ENCODE measurements around the gene TRIM63.

The TRIM63 gene

GRCh38 chr1:26031611-26032220, 35.7 kb downstream of the TRIM63 start:
- TF ChIP-seq, protein P1, sequence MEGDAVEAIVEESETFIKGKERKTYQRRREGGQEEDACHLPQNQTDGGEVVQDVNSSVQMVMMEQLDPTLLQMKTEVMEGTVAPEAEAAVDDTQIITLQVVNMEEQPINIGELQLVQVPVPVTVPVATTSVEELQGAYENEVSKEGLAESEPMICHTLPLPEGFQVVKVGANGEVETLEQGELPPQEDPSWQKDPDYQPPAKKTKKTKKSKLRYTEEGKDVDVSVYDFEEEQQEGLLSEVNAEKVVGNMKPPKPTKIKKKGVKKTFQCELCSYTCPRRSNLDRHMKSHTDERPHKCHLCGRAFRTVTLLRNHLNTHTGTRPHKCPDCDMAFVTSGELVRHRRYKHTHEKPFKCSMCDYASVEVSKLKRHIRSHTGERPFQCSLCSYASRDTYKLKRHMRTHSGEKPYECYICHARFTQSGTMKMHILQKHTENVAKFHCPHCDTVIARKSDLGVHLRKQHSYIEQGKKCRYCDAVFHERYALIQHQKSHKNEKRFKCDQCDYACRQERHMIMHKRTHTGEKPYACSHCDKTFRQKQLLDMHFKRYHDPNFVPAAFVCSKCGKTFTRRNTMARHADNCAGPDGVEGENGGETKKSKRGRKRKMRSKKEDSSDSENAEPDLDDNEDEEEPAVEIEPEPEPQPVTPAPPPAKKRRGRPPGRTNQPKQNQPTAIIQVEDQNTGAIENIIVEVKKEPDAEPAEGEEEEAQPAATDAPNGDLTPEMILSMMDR (IDR thresholded peaks at IDR 0.05; ENCODE audit: extremely low read depth, insufficient read depth, missing control alignments): no peak
- in situ Hi-C loops (cut with MboI; ENCODE audit: low pct_unique_long_range_greater_than_20kb, low sequenced_read_pairs, unreplicated experiment): no loop called here

DNA sequence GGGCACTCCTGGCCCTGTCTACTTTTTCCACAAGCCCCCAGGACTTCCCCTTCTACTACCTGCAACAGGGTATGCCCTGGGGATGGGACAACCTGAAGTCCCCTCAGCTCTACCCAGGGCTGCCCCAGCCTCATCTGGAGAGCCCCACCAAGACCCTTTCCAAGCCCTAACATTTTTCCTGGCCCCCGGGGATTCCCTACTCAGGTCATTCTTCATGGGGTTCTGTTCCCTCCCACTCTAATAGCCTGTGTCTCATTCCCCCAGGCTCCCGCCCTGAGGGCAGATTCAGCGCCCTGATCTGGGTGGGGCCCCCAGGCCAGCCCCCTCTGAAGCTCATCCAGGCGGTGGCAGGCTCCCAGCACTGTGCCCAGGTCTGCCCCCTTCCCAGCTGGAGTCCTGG, 36.2 kb downstream of the TRIM63 start:
- DNase-seq (ENCODE audit: low spot score): no peak
- in situ Hi-C loops (cut with MboI; ENCODE audit: low pct_unique_long_range_greater_than_20kb, low sequenced_read_pairs, unreplicated experiment): no loop called here
- TF ChIP-seq, protein P1 (IDR thresholded peaks at IDR 0.05; ENCODE audit: extremely low read depth, insufficient read depth, missing control alignments): no peak

More at GRCh38 chr1:26031611-26032220, 35.7 kb downstream of the TRIM63 start:
- DNase-seq (ENCODE audit: low spot score): no peak

DNA sequence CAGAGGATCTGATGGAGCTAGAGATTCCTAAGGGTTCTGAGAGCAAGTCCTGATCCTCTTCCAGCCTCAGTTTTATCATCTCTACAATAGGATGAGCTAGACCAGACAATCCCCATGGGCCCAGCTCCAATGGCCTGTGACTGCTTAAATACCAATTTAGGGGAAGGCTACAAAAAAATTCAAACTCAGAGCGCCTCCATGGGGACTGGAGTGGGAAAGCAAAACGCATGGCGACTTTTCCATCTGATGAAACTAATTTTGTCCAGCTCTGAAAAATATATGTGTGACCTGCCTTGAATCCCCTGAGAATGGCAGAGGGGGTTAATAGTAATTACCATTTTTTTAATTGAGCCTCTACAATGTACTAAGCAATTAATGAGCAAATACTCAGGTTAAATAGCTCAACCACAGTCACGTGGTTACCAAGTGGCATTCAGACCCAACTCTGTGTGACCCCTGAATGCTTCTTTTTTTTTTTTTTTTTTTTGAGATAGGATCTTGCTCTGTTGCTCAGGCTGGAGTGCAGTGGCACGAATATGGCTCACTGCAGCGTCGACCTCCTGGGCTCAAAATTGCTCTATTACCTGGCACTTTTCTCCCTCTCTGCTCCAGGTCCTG, 37.5 kb downstream of the TRIM63 start:
- in situ Hi-C loops (cut with MboI; ENCODE audit: low pct_unique_long_range_greater_than_20kb, low sequenced_read_pairs, unreplicated experiment): no loop called here
- DNase-seq (ENCODE audit: low spot score): no peak
- TF ChIP-seq, protein P1 (IDR thresholded peaks at IDR 0.05; ENCODE audit: extremely low read depth, insufficient read depth, missing control alignments): no peak

DNA sequence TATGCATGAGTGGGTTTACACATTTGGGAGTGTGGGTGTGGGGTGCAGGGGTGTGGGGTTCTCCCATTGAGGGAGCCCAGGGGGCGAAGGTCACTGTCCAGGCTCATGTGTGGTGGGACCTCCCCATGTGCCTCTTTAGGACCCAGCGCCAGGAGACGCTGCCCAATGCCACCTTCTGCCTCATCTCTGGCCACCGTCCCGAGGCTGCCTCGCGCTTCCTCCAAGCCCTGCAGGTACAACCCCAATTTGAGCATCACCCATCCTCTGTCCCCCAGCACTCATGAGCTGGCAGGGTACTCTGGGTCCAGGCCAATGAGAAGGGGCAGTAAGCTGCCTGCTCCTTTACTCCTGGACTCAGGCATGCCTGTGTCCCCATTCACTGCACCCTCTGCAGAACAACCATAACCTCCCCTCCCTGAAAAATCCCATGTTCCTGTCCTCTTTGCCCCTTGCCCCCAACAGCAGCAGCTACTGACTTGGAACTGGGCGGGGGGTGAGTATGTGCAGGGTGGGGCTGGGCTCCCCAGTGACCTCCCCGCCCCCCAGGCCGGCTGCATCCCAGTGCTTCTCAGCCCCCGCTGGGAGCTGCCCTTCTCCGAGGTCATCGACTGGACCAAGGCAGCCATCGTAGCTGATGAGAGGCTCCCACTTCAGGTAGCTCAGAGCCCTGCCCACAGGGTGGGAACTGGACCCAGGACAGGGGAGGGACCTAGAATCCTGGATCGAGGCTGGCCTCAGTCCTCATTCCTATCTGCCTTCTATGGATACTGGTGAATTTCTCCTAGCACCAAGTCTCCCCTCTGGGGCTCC, 38.2 kb downstream of the TRIM63 start:
- TF ChIP-seq, protein P1 (IDR thresholded peaks at IDR 0.05; ENCODE audit: extremely low read depth, insufficient read depth, missing control alignments): no peak
- in situ Hi-C loops (cut with MboI; ENCODE audit: low pct_unique_long_range_greater_than_20kb, low sequenced_read_pairs, unreplicated experiment): no loop called here

DNA sequence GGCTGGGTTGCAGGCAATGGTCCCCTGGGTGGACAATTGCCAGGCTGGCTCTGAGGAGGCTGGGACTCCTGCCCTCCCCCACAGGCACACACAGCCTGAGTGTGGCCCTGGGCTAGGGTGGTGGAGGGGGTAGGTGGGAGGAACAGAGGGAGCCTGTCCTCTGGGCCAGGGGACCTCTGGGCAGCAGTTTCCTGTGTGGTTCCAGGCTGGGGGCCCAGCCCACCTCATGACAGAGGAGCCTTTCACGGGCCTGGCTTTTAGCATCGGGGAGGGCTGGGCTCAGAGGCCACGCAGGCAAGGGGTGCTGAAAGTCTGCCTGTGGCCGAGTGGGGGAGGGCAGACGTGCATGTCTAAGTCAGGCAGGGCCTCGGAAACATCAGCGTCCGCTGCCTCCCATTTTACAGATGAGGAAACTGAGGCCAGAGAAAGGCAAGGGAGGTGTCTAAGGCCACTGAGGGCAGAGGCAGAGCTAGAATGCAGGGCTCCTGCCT, 38.9 kb downstream of the TRIM63 start:
- no peak for DNase-seq (ENCODE audit: low spot score)
- in situ Hi-C loops (cut with MboI; ENCODE audit: low pct_unique_long_range_greater_than_20kb, low sequenced_read_pairs, unreplicated experiment): no loop called here
- TF ChIP-seq, protein P1 (IDR thresholded peaks at IDR 0.05; ENCODE audit: extremely low read depth, insufficient read depth, missing control alignments): no peak

More for the DNA sequence above, 38.2 kb downstream of the TRIM63 start:
- no peak for DNase-seq (ENCODE audit: low spot score)

- TF ChIP-seq, protein P1 (IDR thresholded peaks at IDR 0.05; ENCODE audit: extremely low read depth, insufficient read depth, missing control alignments): no peak
- in situ Hi-C loops (cut with MboI; ENCODE audit: low pct_unique_long_range_greater_than_20kb, low sequenced_read_pairs, unreplicated experiment): no loop called here
- DNase-seq (ENCODE audit: low spot score): no peak
These were observed 39.5 kb downstream of the TRIM63 start for GRCh38 chr1:26027716-26028489.

Data from GM13977 (cell line).